Measurements from ENCODE around the gene SEC14L5. TPM values are rescaled to one million over a fixed set of nuclear protein-coding genes. Genes with fewer than 3 reads are reported as not detected.

The SEC14L5 gene
- total RNA-seq, 1 experiment from 2014 or later: not detected

- peaks cover 2% of the 10 kb centered on the region; the same call in 1 of the 2 replicates for H3K9me3 ChIP-seq
- peaks cover 35% of the 10 kb centered on the region for H3K27me3 ChIP-seq
- no peak overlapping the region for H3K4me3 ChIP-seq
- no peaks in the 10 kb centered on the region for H3K36me3 ChIP-seq
- no peak for DNase-seq
These were observed 29.6 kb downstream of the SEC14L5 start for GRCh38 chr16:4987580-4988374.

- Histone ChIP-seq H3K27me3 (peaks cover 35% of the 10 kb centered on the region), H3K36me3 (no peaks in the 10 kb centered on the region), H3K4me3 (no peak overlapping the region), H3K9me3 (peaks cover 2% of the 10 kb centered on the region; the same call in 1 of the 2 replicates)
- DNase-seq: no peak
These were observed 30.5 kb downstream of the SEC14L5 start for GRCh38 chr16:4988647-4989046.

GRCh38 chr16:4989391-4990006 lies 31.4 kb downstream of the SEC14L5 start:
- DNase-seq: no peak
- Histone ChIP-seq H3K4me3 (no peak overlapping the region), H3K36me3 (no peaks in the 10 kb centered on the region), H3K27me3 (peaks cover 35% of the 10 kb centered on the region), H3K9me3 (peaks cover 2% of the 10 kb centered on the region; the same call in 1 of the 2 replicates)

- Histone ChIP-seq H3K36me3 (no peaks in the 10 kb centered on the region), H3K9me3 (peaks cover 2% of the 10 kb centered on the region; the same call in 1 of the 2 replicates), H3K4me3 (no peak overlapping the region), H3K27me3 (peaks cover 35% of the 10 kb centered on the region)
- no peak for DNase-seq
These were observed 32.3 kb downstream of the SEC14L5 start for GRCh38 chr16:4990415-4990814.

GRCh38 chr16:4991754-4992153 lies 33.6 kb downstream of the SEC14L5 start:
- Histone ChIP-seq H3K9me3 (no peaks in the 10 kb centered on the region), H3K36me3 (no peaks in the 10 kb centered on the region), H3K4me3 (no peak overlapping the region), H3K27me3 (peaks cover 25% of the 10 kb centered on the region)
- DNase-seq: no peak

- no peak for DNase-seq
- Histone ChIP-seq H3K36me3 (no peaks in the 10 kb centered on the region), H3K4me3 (no peak overlapping the region), H3K27me3 (peaks cover 3% of the 10 kb centered on the region; the same call in 1 of the 2 replicates), H3K9me3 (no peaks in the 10 kb centered on the region)
These were observed 36.7 kb downstream of the SEC14L5 start for GRCh38 chr16:4994719-4995434.

- H3K27me3 ChIP-seq: no peaks in the 10 kb centered on the region
- H3K9me3 ChIP-seq: no peaks in the 10 kb centered on the region
- H3K36me3 ChIP-seq: no peaks in the 10 kb centered on the region
- DNase-seq: no peak
- no peak overlapping the region for H3K4me3 ChIP-seq
These were observed 42.5 kb downstream of the SEC14L5 start for GRCh38 chr16:5000573-5001001.

- Histone ChIP-seq H3K36me3 (no peaks in the 10 kb centered on the region), H3K27me3 (no peaks in the 10 kb centered on the region), H3K9me3 (no peaks in the 10 kb centered on the region), H3K4me3 (no peak overlapping the region)
- no peak for DNase-seq
These were observed 43.4 kb downstream of the SEC14L5 start for GRCh38 chr16:5001571-5001970.

GRCh38 chr16:5001986-5002385 lies 43.9 kb downstream of the SEC14L5 start:
- Histone ChIP-seq H3K4me3 (no peak overlapping the region), H3K27me3 (no peaks in the 10 kb centered on the region), H3K9me3 (no peaks in the 10 kb centered on the region), H3K36me3 (no peaks in the 10 kb centered on the region)
- DNase-seq: no peak

- DNase-seq: no peak
- H3K9me3 ChIP-seq: no peaks in the 10 kb centered on the region
- H3K27me3 ChIP-seq: no peaks in the 10 kb centered on the region
- H3K36me3 ChIP-seq: no peaks in the 10 kb centered on the region
- no peak overlapping the region for H3K4me3 ChIP-seq
These were observed 44.6 kb downstream of the SEC14L5 start for GRCh38 chr16:5002699-5003143.

- Histone ChIP-seq H3K9me3 (no peaks in the 10 kb centered on the region), H3K36me3 (no peaks in the 10 kb centered on the region), H3K4me3 (no peak overlapping the region), H3K27me3 (no peaks in the 10 kb centered on the region)
- no peak for DNase-seq
These were observed 45.1 kb downstream of the SEC14L5 start for GRCh38 chr16:5003211-5003610.

GRCh38 chr16:5003828-5004227 lies 45.7 kb downstream of the SEC14L5 start:
- no peaks in the 10 kb centered on the region for H3K36me3 ChIP-seq
- no peak for DNase-seq

GRCh38 chr16:5004311-5004710 lies 46.2 kb downstream of the SEC14L5 start:
- no peaks in the 10 kb centered on the region for H3K36me3 ChIP-seq
- H3K27me3 ChIP-seq: no peaks in the 10 kb centered on the region; the same call in 1 of the 2 replicates
- no peaks in the 10 kb centered on the region for H3K9me3 ChIP-seq
- H3K4me3 ChIP-seq: no peak overlapping the region
- no peak for DNase-seq

More at GRCh38 chr16:5003828-5004227, 45.7 kb downstream of the SEC14L5 start:
- Histone ChIP-seq H3K4me3 (no peak overlapping the region), H3K9me3 (no peaks in the 10 kb centered on the region), H3K27me3 (no peaks in the 10 kb centered on the region; the same call in 1 of the 2 replicates)

GRCh38 chr16:5005916-5006315 lies 47.8 kb downstream of the SEC14L5 start:
- Histone ChIP-seq H3K27me3 (no peaks in the 10 kb centered on the region; the same call in 1 of the 2 replicates), H3K36me3 (no peaks in the 10 kb centered on the region), H3K9me3 (no peaks in the 10 kb centered on the region), H3K4me3 (no peak overlapping the region)
- no peak for DNase-seq

GRCh38 chr16:5006348-5007193 lies 48.4 kb downstream of the SEC14L5 start:
- peaks cover 1% of the 10 kb centered on the region; the same call in 1 of the 2 replicates for H3K27me3 ChIP-seq
- no peak for DNase-seq
- no peak overlapping the region for H3K4me3 ChIP-seq
- H3K9me3 ChIP-seq: no peaks in the 10 kb centered on the region
- H3K36me3 ChIP-seq: no peaks in the 10 kb centered on the region

- no peak for DNase-seq
- Histone ChIP-seq H3K9me3 (no peaks in the 10 kb centered on the region), H3K36me3 (no peaks in the 10 kb centered on the region), H3K4me3 (no peak overlapping the region), H3K27me3 (peaks cover 5% of the 10 kb centered on the region; the same call in 1 of the 2 replicates)
These were observed 49.1 kb downstream of the SEC14L5 start for GRCh38 chr16:5007256-5007655.

All from MG63 (cell line).